Erythroblast (primary cell): ENCODE measurements around the gene GALNT10.

Experiments
- GATA1 ChIP-seq: IDR thresholded peaks from 2 replicates; pipeline ENCODE4 v1.6.1; 2011; ENCODE audit warnings: low read depth, mild to moderate bottlenecking, control low read depth, low read length, moderate library complexity
- POLR2A ChIP-seq: IDR thresholded peaks from 2 replicates; pipeline ENCODE4 v1.6.1; 2011; ENCODE audit warnings: mild to moderate bottlenecking, low read length

GRCh38 chr5:154221371-154221896 is 30.9 kb downstream of the GALNT10 start:
- TF ChIP-seq POLR2A (no peak), GATA1 (no peak)
